HG03571 (cell line): ENCODE results near the gene FGFRL1.

Experiments used
- ATAC-seq: cut with Tn5 transposase; IDR thresholded peaks from one replicate; pipeline ENCODE4 v1.9.1; 2021; ENCODE audit not compliant: unreplicated experiment

The FGFRL1 gene

DNA sequence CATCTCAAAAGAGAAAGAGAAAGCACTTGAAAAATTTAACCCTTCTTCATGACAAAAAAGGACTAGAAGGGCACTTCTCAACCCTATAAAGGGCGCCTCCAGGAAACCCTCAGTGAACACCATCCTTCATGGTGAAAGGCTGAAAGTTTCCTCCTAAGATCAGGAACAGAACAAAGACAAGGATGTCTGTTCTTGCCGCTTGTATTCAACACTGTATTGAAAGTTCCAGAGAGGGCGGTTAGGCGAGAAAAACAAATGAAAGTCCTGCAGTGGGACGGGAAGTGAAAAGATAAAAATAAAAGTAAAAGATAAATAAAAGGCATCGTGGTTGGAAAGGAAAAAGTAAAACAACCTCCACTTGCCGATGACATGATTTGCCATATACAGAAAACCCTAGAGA, 51.0 kb downstream of the FGFRL1 start:
- ATAC-seq, result no peak

DNA sequence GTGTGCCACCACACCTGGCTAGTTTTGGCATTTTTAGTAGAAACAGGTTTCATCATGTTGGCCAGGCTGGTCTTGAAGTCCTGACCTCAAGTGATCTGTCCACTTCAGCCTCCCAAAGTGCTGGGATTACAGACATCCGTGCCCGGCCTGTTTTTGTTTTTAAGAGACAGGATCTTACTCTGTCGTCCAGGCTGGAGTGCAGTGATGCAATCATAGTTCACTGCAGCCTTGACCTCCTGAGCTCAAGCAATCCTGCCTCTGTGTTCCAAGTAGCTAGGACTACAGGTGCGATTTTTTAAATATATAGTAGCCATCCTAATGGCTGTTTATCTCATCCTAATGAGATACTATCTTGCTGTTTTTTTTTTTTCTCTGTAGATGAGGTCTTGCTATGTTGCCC, 54.3 kb downstream of the FGFRL1 start:
- ATAC-seq, result no peak

DNA sequence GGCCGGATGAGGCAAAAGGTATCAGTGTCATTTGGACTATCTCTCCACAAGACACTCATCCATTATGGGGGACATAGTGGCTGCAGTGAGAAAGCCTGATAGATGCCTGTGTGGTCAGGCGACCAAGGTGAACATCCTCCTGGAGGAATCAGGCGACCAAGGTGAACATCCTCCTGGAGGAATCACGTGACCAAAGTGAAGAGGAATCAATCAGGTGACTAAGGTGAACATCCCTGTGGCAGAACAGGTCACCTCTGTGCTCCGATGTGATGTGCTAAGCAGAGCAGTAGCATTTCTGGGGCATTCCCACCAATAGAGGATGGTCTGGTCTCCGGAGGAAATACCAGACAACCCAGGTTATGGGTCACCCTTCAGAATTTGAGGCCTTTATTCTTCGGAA, 58.0 kb downstream of the FGFRL1 start:
- ATAC-seq, result no peak

DNA sequence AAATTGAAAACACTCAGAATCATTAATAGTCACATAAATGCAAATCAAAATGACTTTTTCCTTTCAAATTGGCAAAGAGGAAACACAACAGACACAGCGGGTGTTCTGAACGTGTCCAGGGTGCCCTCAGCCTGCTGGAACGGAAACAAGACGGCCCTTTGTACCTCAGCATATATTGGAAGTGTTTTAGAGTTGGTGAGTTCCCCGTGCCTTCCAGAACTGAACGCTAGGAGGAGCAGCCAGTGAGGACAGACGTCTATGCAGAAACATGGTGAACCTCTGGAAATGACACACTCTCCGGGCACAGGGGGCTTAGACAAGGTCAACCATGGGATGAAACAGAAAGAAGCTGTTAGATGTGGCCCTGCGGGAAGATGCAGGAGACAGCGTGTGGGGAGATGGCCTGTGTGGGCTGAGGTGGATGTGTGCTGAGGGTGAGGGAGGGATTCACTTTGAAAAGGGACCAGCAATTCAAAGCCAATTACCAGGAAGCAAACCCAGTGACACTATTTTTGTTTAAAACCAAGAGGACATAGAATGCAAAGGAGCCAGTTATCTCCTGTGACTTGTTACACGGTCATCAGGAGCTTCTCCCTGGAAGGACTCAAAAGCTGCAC, 61.5 kb downstream of the FGFRL1 start:
- no peak for ATAC-seq

DNA sequence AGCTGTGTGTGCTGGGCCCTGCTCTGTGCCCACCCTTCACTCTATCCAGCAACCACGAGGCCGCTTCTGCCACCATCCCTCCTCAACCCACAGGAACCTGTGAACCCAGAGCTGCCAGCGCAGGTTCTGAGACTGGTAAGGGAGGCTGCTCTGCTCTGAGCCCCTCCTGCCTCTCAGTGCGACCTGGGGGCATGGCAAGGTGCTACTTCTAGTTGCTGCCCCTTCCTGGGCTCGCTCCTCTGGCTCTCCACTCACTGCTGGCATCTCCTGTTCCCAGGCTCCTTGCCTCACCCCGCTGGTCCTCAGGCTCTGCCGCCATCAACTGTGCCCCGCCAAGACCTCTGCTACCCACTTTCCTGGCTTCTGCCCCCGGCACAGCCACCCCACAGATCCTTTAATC, 62.7 kb downstream of the FGFRL1 start:
- ATAC-seq, result no peak

DNA sequence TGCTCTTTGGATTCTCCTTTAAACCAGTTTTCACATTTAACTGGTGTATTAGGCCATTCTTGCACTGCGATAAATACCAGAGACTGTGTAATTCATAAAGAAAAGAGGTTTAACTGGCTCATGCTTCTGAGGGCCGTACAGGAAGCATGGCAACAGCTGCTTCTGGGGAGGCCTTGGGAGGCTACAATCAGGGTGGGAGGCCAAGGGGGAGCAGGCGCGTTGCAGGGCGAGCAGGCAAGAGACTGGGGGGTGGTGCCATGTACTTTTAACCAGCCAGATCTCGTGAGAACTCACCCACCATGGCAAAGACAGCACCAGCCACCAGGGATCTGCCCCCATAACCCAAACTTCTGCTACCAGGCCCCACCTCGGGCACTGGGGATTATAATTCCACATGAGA, 63.8 kb downstream of the FGFRL1 start:
- no peak for ATAC-seq

DNA sequence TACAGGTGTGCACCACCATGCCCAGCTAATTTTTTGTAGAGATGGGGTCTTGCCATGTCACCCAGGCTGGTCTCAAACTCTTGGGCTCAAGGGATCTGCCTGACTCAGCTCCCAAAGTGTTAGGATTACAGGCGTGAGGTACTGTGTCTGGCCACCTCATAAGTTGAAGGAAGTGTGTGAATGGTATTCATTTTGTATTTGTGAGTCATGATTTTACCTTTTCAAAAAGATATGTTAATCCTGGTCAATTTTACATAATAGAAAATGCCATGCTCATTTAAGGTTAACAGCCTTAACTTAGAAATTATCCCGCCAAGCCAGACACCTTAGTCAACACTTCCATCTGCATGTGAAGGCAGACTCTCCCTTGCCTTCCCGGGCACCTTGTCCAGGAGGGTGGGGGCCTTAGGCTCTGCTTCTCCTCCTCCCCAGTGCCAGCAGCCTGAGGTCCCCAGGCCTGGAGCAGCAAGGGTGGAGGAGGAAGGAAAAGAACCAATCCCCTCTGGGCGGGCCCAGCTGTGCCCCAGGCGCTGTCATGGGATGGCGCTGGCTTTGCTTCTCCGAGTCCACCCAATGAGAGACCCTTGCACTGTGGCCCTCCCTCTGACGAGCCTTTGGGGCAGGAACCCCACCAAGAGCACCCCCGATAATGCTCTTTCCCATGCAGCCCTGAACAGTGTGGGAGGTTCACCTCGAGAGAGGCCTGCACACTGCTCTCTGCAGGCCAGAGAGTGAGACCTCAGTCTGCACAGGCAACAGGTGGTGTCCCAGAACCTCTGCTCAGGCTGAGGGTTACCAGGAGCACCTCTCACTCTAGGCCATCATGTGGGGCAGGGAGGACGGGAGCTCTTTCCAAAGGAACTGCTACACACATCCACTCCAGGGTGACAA, 64.6 kb downstream of the FGFRL1 start:
- no peak for ATAC-seq
